Measurements from ENCODE around the gene STK31. TPM values are rescaled to one million over a fixed set of nuclear protein-coding genes. Genes with fewer than 3 reads are reported as not detected.

Gene STK31
- polyA plus RNA-seq, 2 of the 4 experiments (the other 2 are of a cell fraction): 2.3 to 3.9 TPM

DNA sequence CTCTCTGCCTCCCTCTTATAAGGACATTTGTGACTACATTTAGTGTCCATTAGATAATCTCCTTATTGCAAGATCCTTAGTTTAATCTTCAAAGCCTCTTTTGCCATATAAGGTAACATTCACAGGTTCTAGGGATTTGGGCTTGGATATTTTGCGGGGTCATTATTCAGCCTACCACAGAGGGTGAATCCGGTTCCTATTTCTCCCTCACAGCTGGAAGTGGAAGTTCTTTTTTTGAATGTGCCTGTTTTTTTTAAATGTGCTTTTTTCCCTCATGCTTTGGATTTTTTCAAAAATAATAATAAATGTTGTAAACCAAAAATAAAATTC lies 47.1 kb upstream of the STK31 start:
- FAIRE-seq (no peak), DNase-seq (ENCODE audit: low read depth in 1 of 2, low spot score in 1 of 2) (no peak), ATAC-seq (no peak)
- 80% methylated on average over 2 of the region's 2 CpGs for WGBS (ENCODE audit: missing lambda C conversion rate)
- ChIA-PET CTCF (no interaction called here), POLR2A (no interaction called here)
- Histone ChIP-seq H3K4me3 (no peak overlapping the region), H3K4me2 (no peak overlapping the region), H3K9me3 (0 out of 3 replicates have a peak, but pooled peaks cover 5% of the 10 kb centered on the region), H3K27ac (no peak overlapping the region), H3K4me1 (no peaks in the 10 kb centered on the region)
- TF ChIP-seq FOXS1 (CRISPR knock-in tag; IDR thresholded peaks at IDR 0.05) (no peak), MAFK (IDR thresholded peaks at IDR 0.05; ENCODE audit: partially characterized antibody) (no peak), SMC3 (IDR thresholded peaks at IDR 0.05) (no peak), KDM5A (IDR thresholded peaks at IDR 0.05) (no peak), MAZ (IDR thresholded peaks at IDR 0.05; ENCODE audit: borderline replicate concordance, low read depth, low read length) (no peak), ZC3H11A (IDR thresholded peaks at IDR 0.05) (no peak), EHMT2 (IDR thresholded peaks at IDR 0.05; ENCODE audit: low read depth) (no peak), HOXA7 (CRISPR knock-in tag; IDR thresholded peaks at IDR 0.05) (no peak), CBX8 (IDR thresholded peaks at IDR 0.05) (no peak), CEBPB (IDR thresholded peaks at IDR 0.05) (no peak), NR3C1 (IDR thresholded peaks at IDR 0.05) (no peak)
- TF ChIP-seq, protein P1, sequence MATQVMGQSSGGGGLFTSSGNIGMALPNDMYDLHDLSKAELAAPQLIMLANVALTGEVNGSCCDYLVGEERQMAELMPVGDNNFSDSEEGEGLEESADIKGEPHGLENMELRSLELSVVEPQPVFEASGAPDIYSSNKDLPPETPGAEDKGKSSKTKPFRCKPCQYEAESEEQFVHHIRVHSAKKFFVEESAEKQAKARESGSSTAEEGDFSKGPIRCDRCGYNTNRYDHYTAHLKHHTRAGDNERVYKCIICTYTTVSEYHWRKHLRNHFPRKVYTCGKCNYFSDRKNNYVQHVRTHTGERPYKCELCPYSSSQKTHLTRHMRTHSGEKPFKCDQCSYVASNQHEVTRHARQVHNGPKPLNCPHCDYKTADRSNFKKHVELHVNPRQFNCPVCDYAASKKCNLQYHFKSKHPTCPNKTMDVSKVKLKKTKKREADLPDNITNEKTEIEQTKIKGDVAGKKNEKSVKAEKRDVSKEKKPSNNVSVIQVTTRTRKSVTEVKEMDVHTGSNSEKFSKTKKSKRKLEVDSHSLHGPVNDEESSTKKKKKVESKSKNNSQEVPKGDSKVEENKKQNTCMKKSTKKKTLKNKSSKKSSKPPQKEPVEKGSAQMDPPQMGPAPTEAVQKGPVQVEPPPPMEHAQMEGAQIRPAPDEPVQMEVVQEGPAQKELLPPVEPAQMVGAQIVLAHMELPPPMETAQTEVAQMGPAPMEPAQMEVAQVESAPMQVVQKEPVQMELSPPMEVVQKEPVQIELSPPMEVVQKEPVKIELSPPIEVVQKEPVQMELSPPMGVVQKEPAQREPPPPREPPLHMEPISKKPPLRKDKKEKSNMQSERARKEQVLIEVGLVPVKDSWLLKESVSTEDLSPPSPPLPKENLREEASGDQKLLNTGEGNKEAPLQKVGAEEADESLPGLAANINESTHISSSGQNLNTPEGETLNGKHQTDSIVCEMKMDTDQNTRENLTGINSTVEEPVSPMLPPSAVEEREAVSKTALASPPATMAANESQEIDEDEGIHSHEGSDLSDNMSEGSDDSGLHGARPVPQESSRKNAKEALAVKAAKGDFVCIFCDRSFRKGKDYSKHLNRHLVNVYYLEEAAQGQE (IDR thresholded peaks at IDR 0.05): no peak
- TF ChIP-seq, protein P2, sequence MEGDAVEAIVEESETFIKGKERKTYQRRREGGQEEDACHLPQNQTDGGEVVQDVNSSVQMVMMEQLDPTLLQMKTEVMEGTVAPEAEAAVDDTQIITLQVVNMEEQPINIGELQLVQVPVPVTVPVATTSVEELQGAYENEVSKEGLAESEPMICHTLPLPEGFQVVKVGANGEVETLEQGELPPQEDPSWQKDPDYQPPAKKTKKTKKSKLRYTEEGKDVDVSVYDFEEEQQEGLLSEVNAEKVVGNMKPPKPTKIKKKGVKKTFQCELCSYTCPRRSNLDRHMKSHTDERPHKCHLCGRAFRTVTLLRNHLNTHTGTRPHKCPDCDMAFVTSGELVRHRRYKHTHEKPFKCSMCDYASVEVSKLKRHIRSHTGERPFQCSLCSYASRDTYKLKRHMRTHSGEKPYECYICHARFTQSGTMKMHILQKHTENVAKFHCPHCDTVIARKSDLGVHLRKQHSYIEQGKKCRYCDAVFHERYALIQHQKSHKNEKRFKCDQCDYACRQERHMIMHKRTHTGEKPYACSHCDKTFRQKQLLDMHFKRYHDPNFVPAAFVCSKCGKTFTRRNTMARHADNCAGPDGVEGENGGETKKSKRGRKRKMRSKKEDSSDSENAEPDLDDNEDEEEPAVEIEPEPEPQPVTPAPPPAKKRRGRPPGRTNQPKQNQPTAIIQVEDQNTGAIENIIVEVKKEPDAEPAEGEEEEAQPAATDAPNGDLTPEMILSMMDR (IDR thresholded peaks at IDR 0.05): no peak
- TF ChIP-seq, protein P3, sequence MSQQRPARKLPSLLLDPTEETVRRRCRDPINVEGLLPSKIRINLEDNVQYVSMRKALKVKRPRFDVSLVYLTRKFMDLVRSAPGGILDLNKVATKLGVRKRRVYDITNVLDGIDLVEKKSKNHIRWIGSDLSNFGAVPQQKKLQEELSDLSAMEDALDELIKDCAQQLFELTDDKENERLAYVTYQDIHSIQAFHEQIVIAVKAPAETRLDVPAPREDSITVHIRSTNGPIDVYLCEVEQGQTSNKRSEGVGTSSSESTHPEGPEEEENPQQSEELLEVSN (IDR thresholded peaks at IDR 0.05; ENCODE audit: borderline replicate concordance, low read depth): no peak

DNA sequence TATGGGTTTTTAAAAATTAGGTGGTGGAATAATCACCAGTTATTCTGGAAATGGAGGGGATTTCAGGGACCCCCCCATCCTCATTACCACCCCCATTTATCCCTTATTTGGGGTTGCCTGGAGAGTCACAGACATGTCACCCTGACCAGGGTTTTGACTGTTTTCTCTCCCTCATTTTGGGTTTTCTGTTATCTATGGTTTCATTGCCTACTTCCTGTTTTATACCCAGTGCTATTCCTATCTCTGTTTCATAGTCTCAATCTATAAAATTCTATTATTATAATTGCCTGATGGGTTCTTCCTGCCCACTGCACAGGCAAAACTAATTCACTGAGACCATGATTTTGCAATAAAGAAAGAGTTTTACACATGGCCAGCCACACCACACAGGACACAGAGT lies 45.9 kb upstream of the STK31 start:
- ChIA-PET CTCF (no interaction called here), POLR2A (no interaction called here)
- no peak for DNase-seq (ENCODE audit: low read depth in 1 of 2, low spot score in 1 of 2)
- no peak for ATAC-seq
- FAIRE-seq: no peak
- Histone ChIP-seq H3K4me1 (no peaks in the 10 kb centered on the region), H3K27ac (no peak overlapping the region), H3K4me2 (no peak overlapping the region), H3K4me3 (no peak overlapping the region), H3K9me3 (no peaks in the 10 kb centered on the region)
- TF ChIP-seq JUNB (IDR thresholded peaks at IDR 0.05) (no peak), GATA3 (IDR thresholded peaks at IDR 0.05; ENCODE audit: borderline replicate concordance) (no peak), ZSCAN20 (CRISPR knock-in tag; IDR thresholded peaks at IDR 0.05) (no peak), NR3C1 (IDR thresholded peaks at IDR 0.05) (no peak), HEYL (CRISPR knock-in tag; IDR thresholded peaks at IDR 0.05) (no peak), CHD4 (IDR thresholded peaks at IDR 0.05; ENCODE audit: borderline replicate concordance) (no peak)
- TF ChIP-seq, protein P4, sequence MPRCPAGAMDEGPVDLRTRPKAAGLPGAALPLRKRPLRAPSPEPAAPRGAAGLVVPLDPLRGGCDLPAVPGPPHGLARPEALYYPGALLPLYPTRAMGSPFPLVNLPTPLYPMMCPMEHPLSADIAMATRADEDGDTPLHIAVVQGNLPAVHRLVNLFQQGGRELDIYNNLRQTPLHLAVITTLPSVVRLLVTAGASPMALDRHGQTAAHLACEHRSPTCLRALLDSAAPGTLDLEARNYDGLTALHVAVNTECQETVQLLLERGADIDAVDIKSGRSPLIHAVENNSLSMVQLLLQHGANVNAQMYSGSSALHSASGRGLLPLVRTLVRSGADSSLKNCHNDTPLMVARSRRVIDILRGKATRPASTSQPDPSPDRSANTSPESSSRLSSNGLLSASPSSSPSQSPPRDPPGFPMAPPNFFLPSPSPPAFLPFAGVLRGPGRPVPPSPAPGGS (IDR thresholded peaks at IDR 0.05): no peak
- TF ChIP-seq, protein P5, sequence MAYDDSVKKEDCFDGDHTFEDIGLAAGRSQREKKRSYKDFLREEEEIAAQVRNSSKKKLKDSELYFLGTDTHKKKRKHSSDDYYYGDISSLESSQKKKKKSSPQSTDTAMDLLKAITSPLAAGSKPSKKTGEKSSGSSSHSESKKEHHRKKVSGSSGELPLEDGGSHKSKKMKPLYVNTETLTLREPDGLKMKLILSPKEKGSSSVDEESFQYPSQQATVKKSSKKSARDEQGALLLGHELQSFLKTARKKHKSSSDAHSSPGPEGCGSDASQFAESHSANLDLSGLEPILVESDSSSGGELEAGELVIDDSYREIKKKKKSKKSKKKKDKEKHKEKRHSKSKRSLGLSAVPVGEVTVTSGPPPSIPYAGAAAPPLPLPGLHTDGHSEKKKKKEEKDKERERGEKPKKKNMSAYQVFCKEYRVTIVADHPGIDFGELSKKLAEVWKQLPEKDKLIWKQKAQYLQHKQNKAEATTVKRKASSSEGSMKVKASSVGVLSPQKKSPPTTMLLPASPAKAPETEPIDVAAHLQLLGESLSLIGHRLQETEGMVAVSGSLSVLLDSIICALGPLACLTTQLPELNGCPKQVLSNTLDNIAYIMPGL (CRISPR knock-in tag; IDR thresholded peaks at IDR 0.05; ENCODE audit: borderline replicate concordance): no peak

Data from A549 (cell line).